DND-41 (cell line): ENCODE measurements around the gene WNK2.

Experiments used
- EZH2 ChIP-seq: IDR thresholded peaks from 3 replicates; pipeline ENCODE4 v1.6.1; 2012; ENCODE audit warnings: borderline replicate concordance, low read depth, mild to moderate bottlenecking, moderate library complexity, low read length, inconsistent platforms; ENCODE audit not compliant: severe bottlenecking
- TF ChIP-seq, protein P1 (sequence below): IDR thresholded peaks from 2 replicates; pipeline ENCODE4 v1.5.1; 2012; ENCODE audit warnings: borderline replicate concordance, low read length, moderate library complexity, mild to moderate bottlenecking; ENCODE audit not compliant: poor library complexity, severe bottlenecking; ENCODE audit errors: extremely low read depth

- TF ChIP-seq, protein P1, sequence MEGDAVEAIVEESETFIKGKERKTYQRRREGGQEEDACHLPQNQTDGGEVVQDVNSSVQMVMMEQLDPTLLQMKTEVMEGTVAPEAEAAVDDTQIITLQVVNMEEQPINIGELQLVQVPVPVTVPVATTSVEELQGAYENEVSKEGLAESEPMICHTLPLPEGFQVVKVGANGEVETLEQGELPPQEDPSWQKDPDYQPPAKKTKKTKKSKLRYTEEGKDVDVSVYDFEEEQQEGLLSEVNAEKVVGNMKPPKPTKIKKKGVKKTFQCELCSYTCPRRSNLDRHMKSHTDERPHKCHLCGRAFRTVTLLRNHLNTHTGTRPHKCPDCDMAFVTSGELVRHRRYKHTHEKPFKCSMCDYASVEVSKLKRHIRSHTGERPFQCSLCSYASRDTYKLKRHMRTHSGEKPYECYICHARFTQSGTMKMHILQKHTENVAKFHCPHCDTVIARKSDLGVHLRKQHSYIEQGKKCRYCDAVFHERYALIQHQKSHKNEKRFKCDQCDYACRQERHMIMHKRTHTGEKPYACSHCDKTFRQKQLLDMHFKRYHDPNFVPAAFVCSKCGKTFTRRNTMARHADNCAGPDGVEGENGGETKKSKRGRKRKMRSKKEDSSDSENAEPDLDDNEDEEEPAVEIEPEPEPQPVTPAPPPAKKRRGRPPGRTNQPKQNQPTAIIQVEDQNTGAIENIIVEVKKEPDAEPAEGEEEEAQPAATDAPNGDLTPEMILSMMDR = no peak
- TF ChIP-seq EZH2 = no peak
Observed at GRCh38 chr9:93257808-93258331, 73.9 kb downstream of the WNK2 start.
